Measurements from ENCODE around the gene USP25.

GRCh38 chr21:15719976-15720375, 9.8 kb upstream of the USP25 start:
- TF ChIP-seq POLR2A (IDR thresholded peaks at IDR 0.05; ENCODE audit: borderline replicate concordance, extremely low read depth, insufficient read depth, insufficient read length): no peak
- no peak for TF ChIP-seq CTCF (IDR thresholded peaks at IDR 0.05 in 2 of 3, conservative IDR thresholded peaks at IDR 0.05 in 1 of 3; ENCODE audit: borderline replicate concordance in 1 of 3, insufficient read depth in 1 of 3, low read depth in 2 of 3, low read length in 2 of 3)
